ENCODE measurements around the gene RNF34. TPM values are rescaled to one million over a fixed set of nuclear protein-coding genes. Genes with fewer than 3 reads are reported as not detected.

RNF34 gene
- total and polyA plus RNA-seq, 2 donors (not counting 3 experiments of a cell fraction or from before 2014, with no cell fraction given): 37.6 to 51.1 TPM

- H3K4me1 ChIP-seq (ENCODE audit: control insufficient read depth, extremely low read depth, insufficient read depth, low read length): no peaks in the 10 kb centered on the region
- intact Hi-C loops (cut with micrococcal nuclease): loop anchor here (1.0 to 5.0 kb wide), 3 partner anchors 92 to 384 kb away; partner anchors contain the start of gene ANAPC5
Measured at GRCh38 chr12:121443911-121444841, 44.3 kb downstream of the RNF34 start.

More at GRCh38 chr12:121443911-121444841, 44.3 kb downstream of the RNF34 start:
- H3K36me3 ChIP-seq (ENCODE audit: control insufficient read depth in 2 of 2, extremely low read depth in 1 of 2, insufficient read depth in 2 of 2, low read length in 2 of 2): peaks cover 2 to 22% of the 10 kb centered on the region in 2 experiments
- H3K9me3 ChIP-seq (replicated peaks; ENCODE audit: control insufficient read depth, insufficient read depth, low read length): no peaks in the 10 kb centered on the region
- DNase-seq (ENCODE audit: low read depth, low spot score): no peak
- H3K9ac ChIP-seq (replicated peaks; ENCODE audit: extremely low read depth, insufficient read depth, low read length): no peak overlapping the region
- ChIA-PET POLR2A (no interaction called here), CTCF (interaction anchor here (0.6 to 8.5 kb wide), 26 partner anchors 9 to 383 kb away, joined by 3 to 110 read pairs (median 4); partner anchors contain the start of gene ANAPC5)
- H3K27me3 ChIP-seq (ENCODE audit: control insufficient read depth in 2 of 2, insufficient read depth in 2 of 2, low read length in 2 of 2): no peaks in the 10 kb centered on the region
- H3K27ac ChIP-seq (ENCODE audit: insufficient read depth, low read depth, low read length): no peak overlapping the region
- BruUV-seq (replicated peaks): no TSS peak
- FAIRE-seq: no peak
- TF ChIP-seq MAX (IDR thresholded peaks at IDR 0.05; ENCODE audit: insufficient read depth, insufficient read length) (no peak), CTCF (IDR thresholded peaks at IDR 0.05; ENCODE audit: extremely low read depth in 1 of 2, insufficient read depth in 1 of 2, low read depth in 1 of 2, low read length in 2 of 2) (no peak), POLR2AphosphoS5 (IDR thresholded peaks at IDR 0.05; ENCODE audit: insufficient read depth, low read depth, low read length) (no peak), EZH2 (IDR thresholded peaks at IDR 0.05; ENCODE audit: borderline replicate concordance, low read depth, low read length, severe bottlenecking) (no peak), MYC (IDR thresholded peaks at IDR 0.05; ENCODE audit: low read depth, low read length) (no peak), JUN (IDR thresholded peaks at IDR 0.05; ENCODE audit: borderline replicate concordance, insufficient read depth, insufficient read length, low read depth) (no peak), POLR2A (IDR thresholded peaks at IDR 0.05; ENCODE audit: low read depth, low read length) (no peak), FOS (IDR thresholded peaks at IDR 0.05; ENCODE audit: borderline replicate concordance, insufficient read depth, low read length) (no peak), GATA2 (IDR thresholded peaks at IDR 0.05; ENCODE audit: insufficient read depth, insufficient read length, low read depth, low read length) (no peak)
- no peak overlapping the region for H3K4me2 ChIP-seq (ENCODE audit: insufficient read depth, low read length)
- no peak overlapping the region for H3K4me3 ChIP-seq (replicated peaks in 1 of 3; ENCODE audit: insufficient read depth in 1 of 3, low read depth in 1 of 3, low read length in 3 of 3)
- H3K9me1 ChIP-seq (replicated peaks; ENCODE audit: control insufficient read depth, extremely low read depth, insufficient read depth, low read length): no peaks in the 10 kb centered on the region
- H4K20me1 ChIP-seq (replicated peaks; ENCODE audit: control insufficient read depth, extremely low read depth, insufficient read depth, low read length): no peaks in the 10 kb centered on the region
- H3K79me2 ChIP-seq (ENCODE audit: control insufficient read depth, insufficient read depth, low read length): peaks cover 1% of the 10 kb centered on the region
- dilution Hi-C loops (cut with MboI; ENCODE audit: extremely low pct_ligation_motif_present, low sequenced_read_pairs): no loop called here
- no peak overlapping the region for H2AFZ ChIP-seq (ENCODE audit: low read depth, low read length)

Measured in endothelial cell of umbilical vein (primary cell).